Suppressor macrophage treated with lipopolysaccharide for 4 hours (primary cell): Measurements from ENCODE around the gene SELPLG.

Source experiments
- DNase-seq: peaks from one replicate; pipeline ENCODE4 v3.0.0-alpha.2; 2020

The SELPLG gene

GRCh38 chr12:108618079-108618952 is 15.4 kb downstream of the SELPLG start:
- DNase-seq, result peak; percentile 89

- peak; percentile 79 for DNase-seq
Measured at GRCh38 chr12:108616941-108617858, 16.5 kb downstream of the SELPLG start.

GRCh38 chr12:108616359-108616758 is 17.3 kb downstream of the SELPLG start:
- DNase-seq, result no peak

GRCh38 chr12:108615918-108616317 is 17.8 kb downstream of the SELPLG start:
- no peak for DNase-seq

GRCh38 chr12:108614639-108615038 is 19.1 kb downstream of the SELPLG start:
- DNase-seq, result no peak

- DNase-seq, result no peak
Measured at GRCh38 chr12:108614041-108614440, 19.7 kb downstream of the SELPLG start.

GRCh38 chr12:108613548-108613947 is 20.1 kb downstream of the SELPLG start:
- DNase-seq, result peak; percentile 84

- no peak for DNase-seq
Measured at GRCh38 chr12:108612788-108613282, 20.9 kb downstream of the SELPLG start.

GRCh38 chr12:108611884-108612415 is 21.7 kb downstream of the SELPLG start:
- DNase-seq, result peak; percentile 60

GRCh38 chr12:108610856-108611605 is 22.7 kb downstream of the SELPLG start:
- DNase-seq, result no peak

- no peak for DNase-seq
Measured at GRCh38 chr12:108610336-108610815, 23.3 kb downstream of the SELPLG start.

GRCh38 chr12:108609537-108610335 is 24.0 kb downstream of the SELPLG start:
- no peak for DNase-seq

- DNase-seq, result no peak
Measured at GRCh38 chr12:108608616-108609015, 25.1 kb downstream of the SELPLG start.

- DNase-seq, result no peak
Measured at GRCh38 chr12:108607981-108608600, 25.6 kb downstream of the SELPLG start.

- DNase-seq, result no peak
Measured at GRCh38 chr12:108606492-108606891, 27.2 kb downstream of the SELPLG start.

- no peak for DNase-seq
Measured at GRCh38 chr12:108605690-108606406, 27.8 kb downstream of the SELPLG start.

- DNase-seq, result no peak
Measured at GRCh38 chr12:108605000-108605689, 28.5 kb downstream of the SELPLG start.

- DNase-seq, result no peak
Measured at GRCh38 chr12:108604208-108604941, 29.3 kb downstream of the SELPLG start.

- DNase-seq, result no peak
Measured at GRCh38 chr12:108603743-108604142, 30.0 kb downstream of the SELPLG start.
